Measurements from ENCODE around the gene LYPD3. TPM values are rescaled to one million over a fixed set of nuclear protein-coding genes. Genes with fewer than 3 reads are reported as not detected.

LYPD3 gene
- total and polyA plus RNA-seq, 2 experiments from 2014 or later, result 3.3 to 4.6 TPM

GRCh38 chr19:43439032-43439708, 26.2 kb downstream of the LYPD3 start (continued):
- TF ChIP-seq ETS1 (IDR thresholded peaks at IDR 0.05) (no peak), CTCF (conservative IDR thresholded peaks at IDR 0.05; ENCODE audit: low read depth in 2 of 2) (no peak), STAT1 (IDR thresholded peaks at IDR 0.05; ENCODE audit: unreplicated experiment) (no peak), JUNB (IDR thresholded peaks at IDR 0.05; ENCODE audit: unreplicated experiment) (no peak), ZNF331 (CRISPR knock-in tag; IDR thresholded peaks at IDR 0.05; ENCODE audit: low read depth) (no peak), EZH2 (IDR thresholded peaks at IDR 0.05; ENCODE audit: low read depth, unreplicated experiment) (no peak), REST (IDR thresholded peaks at IDR 0.05; ENCODE audit: unreplicated experiment) (no peak)

GRCh38 chr19:43438291-43439031, 26.9 kb downstream of the LYPD3 start:
- H3K27ac ChIP-seq (ENCODE audit: low read depth), result no peak overlapping the region
- no peaks in the 10 kb centered on the region for H4K20me1 ChIP-seq (replicated peaks; ENCODE audit: insufficient read depth)
- no peaks in the 10 kb centered on the region; the same call in 2 of the 3 replicates for H3K36me3 Mint-ChIP-seq (ENCODE audit: low read depth)
- H3K4me3 ChIP-seq, result no peak overlapping the region
- H3K79me2 ChIP-seq (replicated peaks; ENCODE audit: insufficient read depth), result no peaks in the 10 kb centered on the region
- DNase-seq (ENCODE audit: low spot score) (no peak), ATAC-seq (no peak)
- no peak overlapping the region for H3K4me3 Mint-ChIP-seq
- H3K9me3 Mint-ChIP-seq, result peaks cover 5% of the 10 kb centered on the region; the same call in 2 of the 3 replicates
- no peaks in the 10 kb centered on the region for H3K27me3 ChIP-seq (ENCODE audit: insufficient read depth)
- H2AFZ ChIP-seq, result no peak overlapping the region
- H3K27ac Mint-ChIP-seq, result no peak overlapping the region
- H3K4me1 Mint-ChIP-seq, result no peaks in the 10 kb centered on the region
- no peaks in the 10 kb centered on the region; the same call in 1 of the 2 replicates for H3K4me1 ChIP-seq (ENCODE audit: insufficient read depth)
- H3K9me2 ChIP-seq (ENCODE audit: insufficient read depth), result no peaks in the 10 kb centered on the region
- H3K4me2 ChIP-seq, result no peak overlapping the region
- H3K27me3 Mint-ChIP-seq (ENCODE audit: insufficient read depth, low read depth, poor library complexity), result peaks cover 4% of the 10 kb centered on the region
- no peaks in the 10 kb centered on the region for H3F3A ChIP-seq (replicated peaks; ENCODE audit: low read depth)
- H3K36me3 ChIP-seq (ENCODE audit: insufficient read depth), result no peaks in the 10 kb centered on the region
- TF ChIP-seq ETS1 (IDR thresholded peaks at IDR 0.05) (no peak), ZNF331 (CRISPR knock-in tag; IDR thresholded peaks at IDR 0.05; ENCODE audit: low read depth) (no peak), EZH2 (IDR thresholded peaks at IDR 0.05; ENCODE audit: low read depth, unreplicated experiment) (no peak), STAT1 (IDR thresholded peaks at IDR 0.05; ENCODE audit: unreplicated experiment) (no peak), ZNF114 (CRISPR knock-in tag; IDR thresholded peaks at IDR 0.05) (no peak), CREB1 (CRISPR knock-in tag; IDR thresholded peaks at IDR 0.05; ENCODE audit: low read depth) (no peak)
